Lower leg skin (tissue), 4 donors: ENCODE measurements around the gene MTMR11. TPM values are rescaled to one million over a fixed set of nuclear protein-coding genes. Genes with fewer than 3 reads are reported as not detected.

Experiments
- DNase-seq, 2 donors: peaks; one replicate each; pipeline ENCODE4 v3.0.0-alpha.2; 2019; ENCODE audit warnings: low spot score in 2 of 2
- H3K4me3 ChIP-seq: fragments of 200-600 bp; sonication (generic); 2 replicates; pipeline ENCODE4 v1.5.1; 2017; ENCODE audit warnings: mild to moderate bottlenecking, low read depth; ENCODE audit not compliant: poor library complexity, severe bottlenecking
- CTCF ChIP-seq, 3 donors: fragments of 450-650 bp; IDR thresholded peaks; one replicate each; pipeline ENCODE4 v1.5.1; 2016; ENCODE audit warnings: antibody characterized with exemption in 3 of 3, mild to moderate bottlenecking in 3 of 3, moderate library complexity in 2 of 3
- POLR2A ChIP-seq, 2 donors: fragments of 450-650 bp; IDR thresholded peaks; one replicate each; pipeline ENCODE4 v1.6.1; 2016 to 2017; ENCODE audit warnings: antibody characterized with exemption in 2 of 2, mild to moderate bottlenecking in 1 of 2, moderate library complexity in 1 of 2
- WGBS, 2 donors: methylation state at CpG; one replicate each; pipeline ENCODE4 v1.1.5; 2018; 5-methylcytosine and 5-hydroxymethylcytosine counted together
- intact Hi-C: fragments of 100-400 bp; cut with DNase I; formaldehyde crosslinking; loops from one replicate; pipeline ENCODE4 v1.15.0; 2023; ENCODE audit warnings: low total_unique reads
- total RNA-seq, 4 donors: library from RNA; depleted of rRNA; stranded (reverse); fragments of >200 nt; gene quantifications; one replicate each; pipeline ENCODE4 v1.1.0, GENCODE V29; 2016

The MTMR11 gene
- total RNA-seq, 4 donors from 2014 or later: 15.6 to 21.4 (median 19.0) TPM

- peak in 1 of 2 donors; percentile 40 for DNase-seq
- intact Hi-C loops: loop anchor here (5.0 kb wide), 1 partner anchor 41 kb away; no protein-coding TSS in a partner anchor
- 96 to 98% methylated on average over 4 of the region's 4 CpGs for WGBS, 2 donors
Measured at GRCh38 chr1:149933208-149933607, 3.5 kb downstream of the MTMR11 start.

GRCh38 chr1:149932474-149932873 is 4.2 kb downstream of the MTMR11 start:
- DNase-seq: peak in 1 of 2 donors; percentile 59
- TF ChIP-seq CTCF (IDR thresholded peaks at IDR 0.05): no peak
- TF ChIP-seq POLR2A (IDR thresholded peaks at IDR 0.05): no peak
- no peak overlapping the region for H3K4me3 ChIP-seq
- WGBS, 2 donors: 92 to 93% methylated on average over 8 of the region's 8 CpGs
- intact Hi-C loops: loop anchor here (5.0 kb wide), 1 partner anchor 40 kb away; no protein-coding TSS in a partner anchor

More at GRCh38 chr1:149933208-149933607, 3.5 kb downstream of the MTMR11 start:
- H3K4me3 ChIP-seq: no peak overlapping the region
- TF ChIP-seq CTCF (IDR thresholded peaks at IDR 0.05) (no peak), POLR2A (IDR thresholded peaks at IDR 0.05) (no peak)

GRCh38 chr1:149931212-149931790 is 5.4 kb downstream of the MTMR11 start:
- intact Hi-C loops: loop anchor here (5.0 kb wide), 1 partner anchor 39 kb away; no protein-coding TSS in a partner anchor
- no peak overlapping the region for H3K4me3 ChIP-seq
- WGBS, 2 donors: 82 to 91% methylated on average over 13 of the region's 13 CpGs
- DNase-seq: peak in 1 of 2 donors; percentile 73
- TF ChIP-seq POLR2A (IDR thresholded peaks at IDR 0.05) (no peak), CTCF (IDR thresholded peaks at IDR 0.05) (no peak)

GRCh38 chr1:149929856-149930255 is 6.8 kb downstream of the MTMR11 start:
- intact Hi-C loops: loop anchor here (5.0 kb wide), 1 partner anchor 38 kb away; no protein-coding TSS in a partner anchor
- peak in 1 of 2 donors; percentile 15 for DNase-seq
- no peak overlapping the region for H3K4me3 ChIP-seq
- TF ChIP-seq POLR2A (IDR thresholded peaks at IDR 0.05) (no peak), CTCF (IDR thresholded peaks at IDR 0.05) (no peak)
- whole genome bisulfite sequencing, 2 donors: 83 to 84% methylated on average over 2 of the region's 2 CpGs

- peak overlapping the region; percentile 69 for H3K4me3 ChIP-seq
- intact Hi-C loops: no loop called here
- TF ChIP-seq CTCF (IDR thresholded peaks at IDR 0.05): no peak
- TF ChIP-seq POLR2A (IDR thresholded peaks at IDR 0.05): no peak
- DNase-seq: no peak
- 0 to 43% methylated on average over 1 of the region's 1 CpG for WGBS, 2 donors
Measured at GRCh38 chr1:149928401-149928724, 8.3 kb downstream of the MTMR11 start.
